Kidney epithelial cell (primary cell): Measurements from ENCODE around the gene CHD3. TPM values are rescaled to one million over a fixed set of nuclear protein-coding genes. Genes with fewer than 3 reads are reported as not detected.

Experiments used
- DNase-seq: peaks from one replicate; pipeline ENCODE4 v3.0.0-alpha.2; 2010; ENCODE audit warnings: low read depth
- H3K27me3 ChIP-seq: 2 replicates; pipeline ENCODE4 v1.6.0; 2011; ENCODE audit warnings: low read length; ENCODE audit not compliant: control insufficient read depth, insufficient read depth
- H3K36me3 ChIP-seq: 2 replicates; pipeline ENCODE4 v1.5.1; 2011; ENCODE audit warnings: low read length; ENCODE audit not compliant: control insufficient read depth, insufficient read depth
- H3K4me3 ChIP-seq: 2 replicates; pipeline ENCODE4 v1.5.1; 2011; ENCODE audit warnings: low read depth, mild to moderate bottlenecking, control low read depth, low read length
- CTCF ChIP-seq: IDR thresholded peaks from 2 replicates; pipeline ENCODE4 v1.5.1; 2011; ENCODE audit warnings: mild to moderate bottlenecking, moderate library complexity, low read length, control low read depth, inconsistent platforms; ENCODE audit not compliant: insufficient read depth, poor library complexity, severe bottlenecking
- total RNA-seq: library from RNA; depleted of rRNA; stranded (reverse); fragments of >200 nt; gene quantifications from 2 replicates; pipeline ENCODE4 v1.2.3, GENCODE V29; 2015

CHD3 gene
- total RNA-seq, 1 donor from 2014 or later: 42.4 TPM

GRCh38 chr17:7852262-7852670, 36.3 kb upstream of the CHD3 start:
- DNase-seq: no peak
- TF ChIP-seq CTCF: no peak
- H3K36me3 ChIP-seq: peaks cover 8% of the 10 kb centered on the region
- H3K4me3 ChIP-seq: no peak overlapping the region
- no peaks in the 10 kb centered on the region for H3K27me3 ChIP-seq

- H3K27me3 ChIP-seq: no peaks in the 10 kb centered on the region
- no peak for TF ChIP-seq CTCF
- DNase-seq: no peak
- peaks cover 8% of the 10 kb centered on the region for H3K36me3 ChIP-seq
- no peak overlapping the region for H3K4me3 ChIP-seq
These were observed 35.5 kb upstream of the CHD3 start for GRCh38 chr17:7852919-7853690.

GRCh38 chr17:7853691-7854038, 34.9 kb upstream of the CHD3 start:
- H3K4me3 ChIP-seq: no peak overlapping the region
- DNase-seq: no peak
- H3K27me3 ChIP-seq: no peaks in the 10 kb centered on the region
- no peak for TF ChIP-seq CTCF
- peaks cover 8% of the 10 kb centered on the region for H3K36me3 ChIP-seq

GRCh38 chr17:7854078-7854777, 34.4 kb upstream of the CHD3 start:
- Histone ChIP-seq H3K36me3 (peaks cover 8% of the 10 kb centered on the region), H3K27me3 (no peaks in the 10 kb centered on the region), H3K4me3 (no peak overlapping the region)
- TF ChIP-seq CTCF: no peak
- no peak for DNase-seq

GRCh38 chr17:7854851-7855659, 33.5 kb upstream of the CHD3 start, which contains the start of gene TMEM88:
TMEM88 (plus strand) TSS chr17:7855066; CDS start chr17:7855075, 9 bp downstream.
- no peaks in the 10 kb centered on the region for H3K27me3 ChIP-seq
- peaks cover 4% of the 10 kb centered on the region for H3K36me3 ChIP-seq
- no peak for DNase-seq
- no peak within 1 kb of the TSS for H3K4me3 ChIP-seq
- TF ChIP-seq CTCF: no peak
